H1 (cell line): ENCODE results near the gene SGK2. TPM values are rescaled to one million over a fixed set of nuclear protein-coding genes. Genes with fewer than 3 reads are reported as not detected.

Experiments used
- ASH2L ChIP-seq: fragments of 200-600, 300-600 bp; sonication (generic); IDR thresholded peaks from one replicate; pipeline ENCODE4 v1.7.1; 2017; ENCODE audit warnings: low read length
- ATF2 ChIP-seq: IDR thresholded peaks from 2 replicates; pipeline ENCODE4 v1.6.1; 2012; ENCODE audit warnings: low read length, inconsistent platforms
- BCL11A ChIP-seq, 2 experiments: IDR thresholded peaks; one replicate each; pipeline ENCODE4 v1.6.1; 2011; ENCODE audit warnings: low read depth in 2 of 2, low read length in 2 of 2, mild to moderate bottlenecking in 2 of 2
- BRCA1 ChIP-seq: IDR thresholded peaks from 2 replicates; pipeline ENCODE4 v1.6.1; 2012; ENCODE audit warnings: low read depth, low read length, improper control_type of control experiment
- CBX5 ChIP-seq: fragments of 300-800, 300-1000 bp; sonication (generic); IDR thresholded peaks from 2 replicates; pipeline ENCODE4 v1.7.1; 2016; ENCODE audit warnings: antibody characterized with exemption, low read length, low read depth
- CHD2 ChIP-seq: IDR thresholded peaks from 2 replicates; pipeline ENCODE4 v1.6.1; 2012; ENCODE audit warnings: low read length, improper control_type of control experiment
- CTBP2 ChIP-seq: IDR thresholded peaks from 2 replicates; pipeline ENCODE4 v1.7.0; 2011; ENCODE audit warnings: borderline replicate concordance, mild to moderate bottlenecking, moderate library complexity, mixed read lengths, low read length; ENCODE audit not compliant: insufficient read depth, insufficient read length
- E2F6 ChIP-seq: IDR thresholded peaks from 2 replicates; pipeline ENCODE4 v1.6.1; 2012; ENCODE audit warnings: inconsistent platforms
- GABPA ChIP-seq: IDR thresholded peaks from 2 replicates; pipeline ENCODE4 v1.6.1; 2011; ENCODE audit warnings: mild to moderate bottlenecking, low read length, moderate library complexity, borderline replicate concordance; ENCODE audit not compliant: insufficient read depth
- GTF2F1 ChIP-seq: IDR thresholded peaks from 2 replicates; pipeline ENCODE4 v1.6.1; 2012; ENCODE audit warnings: low read depth, low read length, improper control_type of control experiment, borderline replicate concordance
- HDAC6 ChIP-seq: IDR thresholded peaks from one replicate; pipeline ENCODE4 v1.7.1; 2012; ENCODE audit warnings: low read depth, mild to moderate bottlenecking, inconsistent platforms, low read length, moderate library complexity
- KDM5A ChIP-seq: fragments of 200-600 bp; IDR thresholded peaks from 2 replicates; pipeline ENCODE4 v1.7.1; 2012; ENCODE audit warnings: mild to moderate bottlenecking, low read length, inconsistent platforms, mixed read lengths
- MAFK ChIP-seq: IDR thresholded peaks from 2 replicates; pipeline ENCODE4 v1.6.1; 2012; ENCODE audit warnings: low read depth, mild to moderate bottlenecking, improper control_type of control experiment, low read length
- NRF1 ChIP-seq: IDR thresholded peaks from 2 replicates; pipeline ENCODE4 v1.6.1; 2011; ENCODE audit warnings: mild to moderate bottlenecking, low read depth, low read length, improper control_type of control experiment
- POLR2A ChIP-seq, 2 experiments: IDR thresholded peaks; 1 replicate in 1 of 2; 2 replicates in 1 of 2; pipeline ENCODE4 v1.6.1; 2011; ENCODE audit warnings: low read depth in 2 of 2, low read length in 2 of 2, mild to moderate bottlenecking in 2 of 2; ENCODE audit errors: control extremely low read depth in 1 of 2
- POU5F1 ChIP-seq: IDR thresholded peaks from 2 replicates; pipeline ENCODE4 v1.6.1; 2011; ENCODE audit warnings: low read depth, mild to moderate bottlenecking, low read length, moderate library complexity
- RNF2 ChIP-seq: fragments of 200-900, 300-1000 bp; sonication (generic); IDR thresholded peaks from 2 replicates; pipeline ENCODE4 v1.7.1; 2016; ENCODE audit warnings: borderline replicate concordance, low read depth, mild to moderate bottlenecking, antibody characterized with exemption, low read length; ENCODE audit not compliant: poor library complexity, severe bottlenecking; ENCODE audit errors: missing control alignments
- SUZ12 ChIP-seq: fragments of 200-600 bp; sonication (generic); IDR thresholded peaks from 2 replicates; pipeline ENCODE4 v1.6.1; 2012; ENCODE audit warnings: mild to moderate bottlenecking, inconsistent platforms, low read length, moderate library complexity, mixed read lengths
- TAF1 ChIP-seq: IDR thresholded peaks from 2 replicates; pipeline ENCODE4 v1.6.1; 2011; ENCODE audit warnings: mild to moderate bottlenecking, low read depth, low read length
- TEAD4 ChIP-seq: IDR thresholded peaks from 2 replicates; pipeline ENCODE4 v1.6.1; 2012; ENCODE audit warnings: low read depth, low read length, inconsistent platforms, mixed read lengths
- YY1 ChIP-seq: IDR thresholded peaks from 2 replicates; pipeline ENCODE4 v1.6.1; 2011; ENCODE audit warnings: low read depth, mild to moderate bottlenecking, low read length
- ZNF274 ChIP-seq: IDR thresholded peaks from 2 replicates; pipeline ENCODE4 v1.7.0; 2012; ENCODE audit warnings: low read length, borderline replicate concordance; ENCODE audit errors: extremely low read depth
- polyA plus RNA-seq, 7 experiments: library from polyadenylated mRNA; depleted of rRNA in 3 of 7; stranded (reverse) in 5 of 7; unstranded in 2 of 7; fragments of >200 nt in 5 of 7; fragments of 200-250 nt in 2 of 7; gene quantifications; 1 replicate in 5 of 7; 2 replicates in 1 of 7; 4 replicates in 1 of 7; pipeline versions ENCODE4 v1.2.1 to v1.2.3, GENCODE V29; 2011 to 2013; ENCODE audit warnings: missing spikeins in 2 of 7, mixed read lengths in 2 of 7
- total RNA-seq: library from RNA; stranded (reverse); fragmentation: NEBNext Ultra II Directional; extraction: Animal tissue kit (Norgen Biotek cat#: 25700); gene quantifications from 2 replicates; pipeline ENCODE4 v1.2.1, GENCODE V29; 2021

The SGK2 gene
- total and polyA plus RNA-seq, 2 of the 8 experiments (the other 6 are each of a cell fraction or from before 2014, with no cell fraction given) = 0.21 TPM; not detected in 1

- TF ChIP-seq TEAD4 (no peak), E2F6 (peak; percentile 68), HDAC6 (no peak), ZNF274 (no peak), BRCA1 (no peak), CBX5 (no peak), RNF2 (no peak), POLR2A (IDR thresholded peaks at IDR 0.05; ENCODE audit: control extremely low read depth in 1 of 2, low read depth in 2 of 2, low read length in 2 of 2) (peak in 1 of 2 experiments; percentile 85; a peak in 2 of 3 replicates), POU5F1 (no peak), BCL11A (IDR thresholded peaks at IDR 0.05; ENCODE audit: low read depth in 2 of 2, low read length in 2 of 2) (no peak), CTBP2 (no peak), CHD2 (no peak; the same call in 1 of the 2 replicates), ASH2L (peak; percentile 78), MAFK (no peak), SUZ12 (no peak), GABPA (no peak), ATF2 (0 out of 2 replicates have a peak, but pooled peaks have one; percentile 32), TAF1 (peak; percentile 75), NRF1 (no peak), KDM5A (no peak), GTF2F1 (no peak), YY1 (no peak)
These were observed 31.8 kb downstream of the SGK2 start, which contains the start of gene IFT52 (continued) for GRCh38 chr20:43590392-43591303.
